Stimulated activated naive B cell treated with anti-CD40 and anti-IgM and Interleukin-4, amounts not matched to agents 10 μg/mL and 1 μg/mL and 100 μg/mL, for 72 hours (primary cell): Measurements from ENCODE around the gene TAC4.

Experiments used
- ATAC-seq, 2 donors: fragments of 150-1000 bp; cut with Tn5 transposase; replicated peaks; 2 replicates each; pipeline ENCODE4 v1.10.0; 2021; ENCODE audit warnings: moderate library complexity in 1 of 2
- DNase-seq: peaks from one replicate; pipeline ENCODE4 v3.0.0; 2021
- H3K27ac Mint-ChIP-seq: one replicate; pipeline ENCODE4 v1.8.0; 2022; ENCODE audit warnings: mild to moderate bottlenecking, mixed read lengths
- H3K27me3 Mint-ChIP-seq, 2 donors: one replicate each; pipeline ENCODE4 v1.8.0; 2022; ENCODE audit warnings: mixed read lengths in 2 of 2
- H3K36me3 Mint-ChIP-seq, 2 donors: one replicate each; pipeline ENCODE4 v1.8.0; 2022; ENCODE audit warnings: mixed read lengths in 2 of 2, mild to moderate bottlenecking in 1 of 2
- H3K4me1 Mint-ChIP-seq, 2 donors: one replicate each; pipeline ENCODE4 v1.8.0; 2022; ENCODE audit warnings: mixed read lengths in 2 of 2, mild to moderate bottlenecking in 1 of 2
- H3K4me3 Mint-ChIP-seq, 2 donors: one replicate each; pipeline ENCODE4 v1.8.0; 2022; ENCODE audit warnings: mild to moderate bottlenecking in 2 of 2, mixed read lengths in 2 of 2, moderate library complexity in 1 of 2
- H3K9me3 Mint-ChIP-seq, 2 donors: one replicate each; pipeline ENCODE4 v1.8.0; 2022; ENCODE audit warnings: mixed read lengths in 2 of 2, mild to moderate bottlenecking in 1 of 2

Gene TAC4

DNA sequence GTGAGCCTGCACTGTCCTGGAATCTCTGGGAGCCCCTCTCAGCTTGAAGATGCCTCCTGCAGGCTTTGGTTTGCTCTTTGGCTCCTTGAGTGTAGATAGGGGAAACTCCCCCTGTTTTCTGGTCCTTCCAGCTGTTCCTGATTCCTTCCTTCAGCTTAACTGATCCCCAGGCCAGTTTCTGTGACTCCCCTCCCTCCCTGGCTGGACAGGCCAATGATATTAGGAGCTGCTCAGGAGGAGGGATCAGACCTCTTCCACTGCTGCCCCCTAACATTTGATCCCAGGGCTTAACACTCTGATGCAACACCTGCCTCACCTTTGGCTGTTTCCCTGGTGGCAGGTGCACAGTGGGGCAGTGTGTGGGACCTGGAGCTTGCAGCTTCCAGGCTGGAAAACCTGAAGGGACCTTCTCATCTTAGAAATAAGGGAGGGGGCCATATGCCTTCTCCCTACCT, at the start of gene TAC4:
TAC4 (minus strand) TSS at position 51 of the 455 bp plus-strand sequence. CDS start 52 bp downstream, outside the sequence.
- Mint-ChIP-seq H3K4me3 (no peak within 1 kb of the TSS), H3K27ac (no peak within 1 kb of the TSS), H3K4me1 (peaks cover 16 to 23% of the 10 kb centered on the region in 2 donors), H3K27me3 (peaks cover 16 to 22% of the 10 kb centered on the region in 2 donors), H3K9me3 (no peaks in the 10 kb centered on the region), H3K36me3 (peaks cover 14 to 25% of the 10 kb centered on the region in 2 donors)
- no peak for DNase-seq
- no peak for ATAC-seq

- H3K27ac Mint-ChIP-seq, result no peak overlapping the region
- H3K4me1 Mint-ChIP-seq, result peaks cover 2 to 11% of the 10 kb centered on the region in 2 donors
- no peak overlapping the region for H3K4me3 Mint-ChIP-seq
- DNase-seq, result no peak
- ATAC-seq, result no peak
- no peaks in the 10 kb centered on the region for H3K36me3 Mint-ChIP-seq
- H3K9me3 Mint-ChIP-seq, result no peaks in the 10 kb centered on the region
- peaks cover 76 to 93% of the 10 kb centered on the region in 2 donors for H3K27me3 Mint-ChIP-seq
These were observed 49.0 kb upstream of the TAC4 start for GRCh38 chr17:49896860-49897259.

GRCh38 chr17:49896222-49896621, 48.4 kb upstream of the TAC4 start:
- H3K27me3 Mint-ChIP-seq, result peaks cover 77 to 93% of the 10 kb centered on the region in 2 donors

GRCh38 chr17:49895812-49896211, 47.9 kb upstream of the TAC4 start:
- H3K36me3 Mint-ChIP-seq, result no peaks in the 10 kb centered on the region
- peaks cover 77 to 93% of the 10 kb centered on the region in 2 donors for H3K27me3 Mint-ChIP-seq
- DNase-seq (no peak), ATAC-seq (no peak)
- peaks cover 0 to 9% of the 10 kb centered on the region in 2 donors for H3K4me1 Mint-ChIP-seq
- no peak overlapping the region for H3K27ac Mint-ChIP-seq
- H3K4me3 Mint-ChIP-seq, result no peak overlapping the region
- H3K9me3 Mint-ChIP-seq, result no peaks in the 10 kb centered on the region

More at GRCh38 chr17:49896222-49896621, 48.4 kb upstream of the TAC4 start:
- Mint-ChIP-seq H3K9me3 (no peaks in the 10 kb centered on the region), H3K4me3 (no peak overlapping the region), H3K27ac (no peak overlapping the region), H3K4me1 (peaks cover 0 to 6% of the 10 kb centered on the region in 2 donors), H3K36me3 (no peaks in the 10 kb centered on the region)
- no peak for ATAC-seq
- DNase-seq, result no peak

- no peak for DNase-seq
- Mint-ChIP-seq H3K36me3 (no peaks in the 10 kb centered on the region), H3K4me3 (no peak overlapping the region), H3K27ac (no peak overlapping the region), H3K9me3 (no peaks in the 10 kb centered on the region), H3K27me3 (peaks cover 80 to 96% of the 10 kb centered on the region in 2 donors), H3K4me1 (peaks cover 0 to 10% of the 10 kb centered on the region in 2 donors)
- no peak for ATAC-seq
These were observed 46.9 kb upstream of the TAC4 start for GRCh38 chr17:49894761-49895160.

GRCh38 chr17:49891694-49892389, 44.0 kb upstream of the TAC4 start:
- ATAC-seq (no peak), DNase-seq (no peak)
- no peak overlapping the region for H3K4me3 Mint-ChIP-seq
- no peaks in the 10 kb centered on the region for H3K36me3 Mint-ChIP-seq
- H3K27me3 Mint-ChIP-seq, result peaks cover 78 to 90% of the 10 kb centered on the region in 2 donors
- no peak overlapping the region for H3K27ac Mint-ChIP-seq
- H3K9me3 Mint-ChIP-seq, result no peaks in the 10 kb centered on the region
- H3K4me1 Mint-ChIP-seq, result peaks cover 0 to 6% of the 10 kb centered on the region in 2 donors

DNA sequence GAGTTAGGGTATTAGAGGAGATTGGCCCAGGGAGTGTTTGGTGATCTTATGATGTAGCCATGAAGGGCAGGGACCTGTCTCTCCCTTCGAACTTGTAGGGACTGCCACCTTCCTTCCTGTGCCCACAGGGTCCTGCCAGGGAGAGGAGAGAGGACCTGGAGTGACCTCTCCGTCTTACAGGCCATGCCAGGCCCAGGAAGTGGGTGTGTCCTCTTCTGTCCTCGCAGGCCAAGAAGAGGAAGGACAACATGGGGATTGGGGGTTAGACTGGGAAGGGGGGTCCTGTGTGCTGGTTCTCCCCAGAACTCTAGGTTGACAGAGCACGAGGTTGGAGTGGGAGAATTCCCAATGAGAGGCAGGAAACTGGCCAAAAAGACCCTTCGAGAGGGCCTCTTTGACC, 43.4 kb upstream of the TAC4 start:
- H3K36me3 Mint-ChIP-seq, result no peaks in the 10 kb centered on the region
- ATAC-seq (no peak), DNase-seq (no peak)
- H3K27ac Mint-ChIP-seq, result no peak overlapping the region
- peaks cover 75 to 91% of the 10 kb centered on the region in 2 donors for H3K27me3 Mint-ChIP-seq
- no peaks in the 10 kb centered on the region for H3K9me3 Mint-ChIP-seq
- H3K4me3 Mint-ChIP-seq, result no peak overlapping the region
- H3K4me1 Mint-ChIP-seq, result peaks cover 0 to 6% of the 10 kb centered on the region in 2 donors

DNA sequence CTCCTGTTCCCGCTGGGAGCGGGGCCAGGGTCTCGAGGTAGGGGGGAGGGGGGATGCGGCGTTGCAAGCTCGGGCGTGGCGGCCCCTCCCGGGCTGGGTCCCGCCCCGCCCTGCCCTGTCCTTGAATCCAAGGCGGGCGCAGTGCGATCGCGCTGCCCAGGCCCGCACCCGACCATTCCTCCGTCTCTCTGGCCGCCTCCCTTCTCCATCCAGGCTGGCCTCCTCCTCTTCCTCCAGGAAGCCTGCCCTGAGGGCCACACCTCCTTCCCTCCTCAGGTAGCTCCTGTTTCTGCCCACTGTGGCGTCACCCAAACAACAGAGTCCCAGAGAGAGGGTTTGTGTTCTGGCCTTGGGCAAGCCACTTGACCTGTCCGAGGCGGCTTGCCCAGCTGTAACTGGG, 43.0 kb upstream of the TAC4 start:
- H3K27ac Mint-ChIP-seq, result no peak overlapping the region
- no peak overlapping the region for H3K4me3 Mint-ChIP-seq
- peaks cover 71 to 91% of the 10 kb centered on the region in 2 donors for H3K27me3 Mint-ChIP-seq
- H3K36me3 Mint-ChIP-seq, result no peaks in the 10 kb centered on the region
- H3K4me1 Mint-ChIP-seq, result peaks cover 0 to 6% of the 10 kb centered on the region in 2 donors
- DNase-seq, result no peak
- no peaks in the 10 kb centered on the region for H3K9me3 Mint-ChIP-seq
- ATAC-seq, result no peak

DNA sequence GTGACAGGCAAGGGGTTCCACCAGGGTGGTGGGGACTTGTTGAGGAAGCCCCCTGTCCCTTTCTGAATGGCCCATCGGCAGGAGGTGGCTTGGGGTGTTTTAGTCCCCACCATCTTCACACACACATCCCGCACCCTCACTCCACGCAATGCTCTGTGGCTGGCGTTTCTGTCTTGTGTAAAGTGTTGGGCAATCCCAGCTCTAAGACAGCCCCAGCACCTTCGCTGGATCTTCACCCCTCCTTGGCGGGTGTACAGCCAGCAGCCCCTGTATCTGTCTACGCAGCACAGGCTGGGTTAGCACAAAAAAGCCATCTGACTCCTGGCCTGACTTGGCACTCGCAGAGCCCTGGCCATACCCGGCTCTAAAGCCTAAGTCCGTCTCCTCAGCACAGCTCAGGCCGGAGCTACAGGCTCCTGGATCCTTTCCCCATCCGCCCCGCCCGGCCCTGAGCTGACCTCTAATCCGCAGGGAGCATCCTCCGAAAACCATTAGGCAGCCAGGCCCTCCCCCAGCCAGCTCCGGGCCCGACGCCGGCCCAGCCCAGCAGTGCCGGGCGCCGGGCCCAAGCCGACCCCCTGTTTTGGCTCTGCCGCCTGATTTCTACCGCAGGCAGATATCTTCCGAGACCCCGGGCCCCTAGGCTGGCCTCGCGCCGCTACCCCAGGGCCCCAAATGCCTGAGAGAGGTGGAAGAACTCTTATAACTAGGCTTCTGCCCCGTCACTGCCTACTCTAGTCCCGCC, 42.4 kb upstream of the TAC4 start:
- H3K9me3 Mint-ChIP-seq, result no peaks in the 10 kb centered on the region
- ATAC-seq (no peak), DNase-seq (no peak)
- H3K4me3 Mint-ChIP-seq, result no peak overlapping the region
- H3K36me3 Mint-ChIP-seq, result no peaks in the 10 kb centered on the region
- peaks cover 0 to 6% of the 10 kb centered on the region in 2 donors for H3K4me1 Mint-ChIP-seq
- peaks cover 69 to 90% of the 10 kb centered on the region in 2 donors for H3K27me3 Mint-ChIP-seq
- no peak overlapping the region for H3K27ac Mint-ChIP-seq

GRCh38 chr17:49889500-49889899, 41.6 kb upstream of the TAC4 start:
- Mint-ChIP-seq H3K4me3 (no peak overlapping the region), H3K36me3 (no peaks in the 10 kb centered on the region), H3K9me3 (no peaks in the 10 kb centered on the region), H3K27me3 (peaks cover 65 to 90% of the 10 kb centered on the region in 2 donors), H3K4me1 (peaks cover 0 to 6% of the 10 kb centered on the region in 2 donors), H3K27ac (no peak overlapping the region)
- DNase-seq, result no peak
- no peak for ATAC-seq

DNA sequence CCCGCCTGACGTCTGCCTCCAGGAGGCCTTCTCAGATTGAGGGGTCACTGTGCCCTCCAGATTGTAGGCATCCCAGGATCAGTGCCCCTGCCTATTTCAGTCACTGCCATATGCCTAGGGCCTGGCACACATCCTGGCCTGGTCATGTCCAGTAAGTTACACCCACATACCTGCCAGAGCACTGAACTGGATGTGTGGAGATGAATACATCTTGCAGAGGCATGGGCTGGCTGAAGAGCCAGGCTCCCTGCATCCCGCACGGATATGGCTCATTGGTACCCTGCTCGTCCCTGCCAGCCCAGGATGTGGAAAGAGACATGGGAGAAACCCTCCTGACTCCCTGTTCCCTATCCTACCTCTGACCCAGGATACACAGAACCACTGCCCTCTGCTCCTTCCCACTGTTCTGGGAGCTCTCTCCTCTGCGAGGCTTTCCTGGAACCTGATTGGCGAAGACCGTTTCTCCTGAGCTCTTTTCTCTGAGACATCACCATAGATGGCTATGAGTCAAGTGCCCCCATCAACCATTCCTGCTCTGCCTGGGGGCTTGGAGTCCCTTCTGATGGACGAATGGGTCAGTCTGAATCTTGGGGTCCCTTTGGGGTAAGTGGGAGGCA, 40.0 kb upstream of the TAC4 start:
- no peaks in the 10 kb centered on the region for H3K36me3 Mint-ChIP-seq
- peaks cover 0 to 6% of the 10 kb centered on the region in 2 donors for H3K4me1 Mint-ChIP-seq
- DNase-seq (no peak), ATAC-seq (no peak)
- peaks cover 66 to 87% of the 10 kb centered on the region in 2 donors for H3K27me3 Mint-ChIP-seq
- no peaks in the 10 kb centered on the region for H3K9me3 Mint-ChIP-seq
- H3K4me3 Mint-ChIP-seq, result no peak overlapping the region
- H3K27ac Mint-ChIP-seq, result no peak overlapping the region

- Mint-ChIP-seq H3K4me1 (peaks cover 0 to 6% of the 10 kb centered on the region in 2 donors), H3K9me3 (no peaks in the 10 kb centered on the region), H3K4me3 (no peak overlapping the region), H3K27me3 (peaks cover 65 to 86% of the 10 kb centered on the region in 2 donors), H3K27ac (no peak overlapping the region), H3K36me3 (no peaks in the 10 kb centered on the region)
- ATAC-seq, result no peak
- no peak for DNase-seq
These were observed 39.3 kb upstream of the TAC4 start for GRCh38 chr17:49887086-49887743.

- no peak overlapping the region for H3K27ac Mint-ChIP-seq
- ATAC-seq (no peak), DNase-seq (no peak)
- H3K27me3 Mint-ChIP-seq, result peaks cover 59 to 81% of the 10 kb centered on the region in 2 donors
- peaks cover 0 to 3% of the 10 kb centered on the region in 2 donors for H3K4me1 Mint-ChIP-seq
- H3K4me3 Mint-ChIP-seq, result no peak overlapping the region
- H3K9me3 Mint-ChIP-seq, result no peaks in the 10 kb centered on the region
- no peaks in the 10 kb centered on the region for H3K36me3 Mint-ChIP-seq
These were observed 38.2 kb upstream of the TAC4 start for GRCh38 chr17:49886036-49886435.

- Mint-ChIP-seq H3K9me3 (no peaks in the 10 kb centered on the region), H3K36me3 (no peaks in the 10 kb centered on the region), H3K4me1 (peaks cover 7 to 8% of the 10 kb centered on the region in 2 donors), H3K27me3 (peaks cover 61 to 82% of the 10 kb centered on the region in 2 donors), H3K27ac (no peak overlapping the region), H3K4me3 (no peak overlapping the region)
- ATAC-seq (no peak), DNase-seq (no peak)
These were observed 34.6 kb upstream of the TAC4 start for GRCh38 chr17:49882434-49882833.
